Transverse colon (tissue), 4 donors: ENCODE measurements around the gene GREM2. TPM values are rescaled to one million over a fixed set of nuclear protein-coding genes. Genes with fewer than 3 reads are reported as not detected.

Experiments used
- DNase-seq: peaks from one replicate; pipeline ENCODE4 v3.0.0-alpha.2; 2019
- H3K27ac ChIP-seq, 4 donors: fragments of 200-600 bp; sonication (generic); 2 replicates each; pipeline ENCODE4 v1.5.1; 2016 to 2018; ENCODE audit warnings: inconsistent platforms in 4 of 4
- H3K27me3 ChIP-seq: fragments of 200-600 bp; sonication (generic); 2 replicates; pipeline ENCODE4 v1.5.1; 2017; ENCODE audit warnings: inconsistent platforms
- H3K36me3 ChIP-seq, 4 donors: fragments of 200-600 bp; sonication (generic); 2 replicates each; pipeline ENCODE4 v1.5.1; 2017 to 2019; ENCODE audit warnings: inconsistent platforms in 4 of 4
- H3K4me1 ChIP-seq, 4 donors: fragments of 200-600 bp; sonication (generic); 2 replicates each; pipeline ENCODE4 v1.5.1; 2017 to 2020; ENCODE audit warnings: inconsistent platforms in 4 of 4
- H3K4me3 ChIP-seq, 4 donors: fragments of 200-600 bp; sonication (generic); 1 replicate in 1 of 4; 2 replicates in 3 of 4; pipeline versions ENCODE4 v1.5.1 to v1.6.1; 2017 to 2019; ENCODE audit warnings: inconsistent platforms in 4 of 4
- H3K9me3 ChIP-seq, 2 donors: fragments of 200-600 bp; sonication (generic); 2 replicates each; pipeline ENCODE4 v1.5.1; 2017 to 2019; ENCODE audit warnings: inconsistent platforms in 2 of 2
- EP300 ChIP-seq: sonication (generic); formaldehyde crosslinking; IDR thresholded peaks from one replicate; pipeline ENCODE4 v1.6.1; 2017; ENCODE audit warnings: antibody characterized with exemption, low read depth
- POLR2A ChIP-seq: fragments of 450-650 bp; IDR thresholded peaks from one replicate; pipeline ENCODE4 v1.6.1; 2016; ENCODE audit warnings: antibody characterized with exemption, mild to moderate bottlenecking, moderate library complexity
- POLR2AphosphoS5 ChIP-seq, 3 donors: sonication (generic); formaldehyde crosslinking; IDR thresholded peaks; one replicate each; pipeline ENCODE4 v1.6.1; 2016; ENCODE audit warnings: antibody characterized with exemption in 3 of 3
- WGBS, 2 donors: methylation state at CpG; one replicate each; pipeline ENCODE4 v1.1.5; 2018; ENCODE audit warnings: low coverage in 1 of 2; 5-methylcytosine and 5-hydroxymethylcytosine counted together
- in situ Hi-C, 4 donors: fragments of 200-750 bp; cut with MboI; loops; one replicate each; pipeline versions ENCODE4 v1.15.0 to v1.15.1; 2017; ENCODE audit warnings: low sequenced_read_pairs in 3 of 4, low pct_ligation_motif_present in 1 of 4, low pct_unique_long_range_greater_than_20kb in 1 of 4
- intact Hi-C: fragments of 100-400 bp; cut with DNase I; formaldehyde crosslinking; loops from one replicate; pipeline ENCODE4 v1.15.1; 2023; ENCODE audit warnings: low total_unique reads
- total RNA-seq, 4 donors: library from RNA; depleted of rRNA; stranded (reverse); fragments of >200 nt; gene quantifications; one replicate each; pipeline ENCODE4 v1.1.0, GENCODE V29; 2016
- TF ChIP-seq, protein P1 (sequence below), 5 experiments: fragments of 200-600 bp in 3 of 5; fragments of 450-650 bp in 2 of 5; sonication (generic) in 3 of 5; IDR thresholded peaks; 1 replicate in 2 of 5; 2 replicates in 3 of 5; pipeline ENCODE4 v1.5.1; 2016 to 2017; ENCODE audit warnings: antibody characterized with exemption in 5 of 5, inconsistent platforms in 3 of 5, mild to moderate bottlenecking in 2 of 5, moderate library complexity in 1 of 5

Gene GREM2
- total RNA-seq, 4 donors from 2014 or later: 2.8 to 13.1 (median 4.9) TPM

DNA sequence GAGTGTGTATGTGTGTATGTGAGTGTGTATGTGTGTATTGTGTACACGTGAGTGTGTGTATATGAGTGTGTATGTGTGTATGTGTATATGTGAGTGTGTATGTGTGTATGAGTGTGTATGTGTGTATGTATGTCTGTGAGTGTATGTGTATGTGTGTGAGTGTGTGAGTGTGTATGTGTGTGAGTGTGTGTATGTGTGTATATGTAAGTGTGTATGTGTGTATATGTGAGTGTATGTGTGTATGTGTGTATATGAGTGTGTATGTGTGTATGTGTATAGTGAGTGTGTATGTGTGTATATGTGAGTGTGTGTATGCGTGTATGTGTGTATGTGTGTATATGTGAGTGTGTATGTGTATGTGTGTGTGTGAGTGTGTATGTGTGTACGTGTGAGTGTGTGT, 49.2 kb downstream of the GREM2 start:
- in situ Hi-C loops: no loop called here
- H3K36me3 ChIP-seq: no peaks in the 10 kb centered on the region
- no peak for DNase-seq
- H3K27me3 ChIP-seq: no peaks in the 10 kb centered on the region
- H3K4me3 ChIP-seq: no peak overlapping the region
- H3K9me3 ChIP-seq: no peaks in the 10 kb centered on the region
- intact Hi-C loops: no loop called here
- TF ChIP-seq, protein P1, sequence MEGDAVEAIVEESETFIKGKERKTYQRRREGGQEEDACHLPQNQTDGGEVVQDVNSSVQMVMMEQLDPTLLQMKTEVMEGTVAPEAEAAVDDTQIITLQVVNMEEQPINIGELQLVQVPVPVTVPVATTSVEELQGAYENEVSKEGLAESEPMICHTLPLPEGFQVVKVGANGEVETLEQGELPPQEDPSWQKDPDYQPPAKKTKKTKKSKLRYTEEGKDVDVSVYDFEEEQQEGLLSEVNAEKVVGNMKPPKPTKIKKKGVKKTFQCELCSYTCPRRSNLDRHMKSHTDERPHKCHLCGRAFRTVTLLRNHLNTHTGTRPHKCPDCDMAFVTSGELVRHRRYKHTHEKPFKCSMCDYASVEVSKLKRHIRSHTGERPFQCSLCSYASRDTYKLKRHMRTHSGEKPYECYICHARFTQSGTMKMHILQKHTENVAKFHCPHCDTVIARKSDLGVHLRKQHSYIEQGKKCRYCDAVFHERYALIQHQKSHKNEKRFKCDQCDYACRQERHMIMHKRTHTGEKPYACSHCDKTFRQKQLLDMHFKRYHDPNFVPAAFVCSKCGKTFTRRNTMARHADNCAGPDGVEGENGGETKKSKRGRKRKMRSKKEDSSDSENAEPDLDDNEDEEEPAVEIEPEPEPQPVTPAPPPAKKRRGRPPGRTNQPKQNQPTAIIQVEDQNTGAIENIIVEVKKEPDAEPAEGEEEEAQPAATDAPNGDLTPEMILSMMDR (IDR thresholded peaks at IDR 0.05): no peak
- no peak for TF ChIP-seq POLR2A
- no peak for TF ChIP-seq EP300
- TF ChIP-seq POLR2AphosphoS5 (IDR thresholded peaks at IDR 0.05): no peak
- H3K4me1 ChIP-seq: no peaks in the 10 kb centered on the region
- no peak overlapping the region for H3K27ac ChIP-seq
- 91 to 94% methylated on average over 3 of the region's 3 CpGs for WGBS, 2 donors

DNA sequence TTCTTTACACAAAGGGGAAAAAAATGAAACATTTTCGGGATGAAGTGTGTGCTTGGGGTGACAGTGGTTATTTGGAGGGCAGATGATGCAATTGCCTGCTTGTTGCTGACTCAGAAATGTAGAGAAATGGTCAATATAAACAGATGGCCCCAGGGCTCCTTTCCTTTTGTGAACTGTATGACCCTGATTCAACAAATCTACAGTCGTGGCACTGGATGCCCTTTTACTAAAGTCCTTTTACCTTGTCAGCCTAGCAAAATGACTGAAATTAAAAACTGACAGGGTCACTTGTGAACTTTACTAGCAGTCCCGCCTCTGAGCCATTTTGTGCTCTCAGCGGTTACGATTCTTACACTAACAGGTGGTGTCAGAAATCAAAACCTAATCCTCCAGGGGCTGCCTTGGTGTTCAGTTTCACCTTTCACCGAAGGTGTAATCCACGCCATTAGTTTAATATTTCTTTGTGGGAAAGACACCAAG, 49.8 kb downstream of the GREM2 start:
- in situ Hi-C loops: no loop called here
- Histone ChIP-seq H3K4me1 (no peaks in the 10 kb centered on the region), H3K27me3 (no peaks in the 10 kb centered on the region), H3K27ac (no peak overlapping the region), H3K36me3 (no peaks in the 10 kb centered on the region), H3K9me3 (no peaks in the 10 kb centered on the region), H3K4me3 (no peak overlapping the region)
- no peak for DNase-seq
- intact Hi-C loops: no loop called here
- WGBS, 2 donors: 75 to 85% methylated on average over 6 to 7 of the region's 7 CpGs
- TF ChIP-seq POLR2A (no peak), POLR2AphosphoS5 (IDR thresholded peaks at IDR 0.05) (no peak), EP300 (no peak)
- TF ChIP-seq, protein P1 (IDR thresholded peaks at IDR 0.05): no peak

DNA sequence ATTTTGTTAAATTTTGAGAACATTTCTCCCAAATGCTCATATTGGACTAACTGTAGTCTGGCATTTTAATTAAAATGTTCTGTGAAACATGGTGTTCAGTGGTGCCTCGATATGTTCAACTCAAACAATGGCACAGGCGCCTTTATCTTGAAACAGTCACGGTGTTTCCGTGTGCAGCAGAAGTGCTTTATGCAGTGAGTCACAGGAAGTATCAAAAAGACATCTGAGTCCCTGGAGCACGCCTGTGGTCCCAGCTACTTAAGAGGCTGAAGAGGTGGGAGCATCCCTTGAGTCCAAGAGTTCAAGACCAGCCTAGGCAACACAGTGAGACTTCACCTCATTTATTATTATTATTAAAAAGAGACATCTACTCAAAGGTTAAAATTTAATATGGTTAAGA, 52.2 kb downstream of the GREM2 start:
- TF ChIP-seq POLR2A: no peak
- no peak for TF ChIP-seq POLR2AphosphoS5 (IDR thresholded peaks at IDR 0.05)
- TF ChIP-seq, protein P1 (IDR thresholded peaks at IDR 0.05): no peak
- TF ChIP-seq EP300: no peak
- H3K36me3 ChIP-seq: no peaks in the 10 kb centered on the region
- no peaks in the 10 kb centered on the region for H3K9me3 ChIP-seq
- no peak overlapping the region for H3K27ac ChIP-seq
- 83 to 88% methylated on average over 5 of the region's 5 CpGs for WGBS, 2 donors
- H3K27me3 ChIP-seq: no peaks in the 10 kb centered on the region
- no peak for DNase-seq
- H3K4me3 ChIP-seq: no peak overlapping the region
- no peaks in the 10 kb centered on the region for H3K4me1 ChIP-seq
- in situ Hi-C loops (no loop called here), intact Hi-C loops (no loop called here)

DNA sequence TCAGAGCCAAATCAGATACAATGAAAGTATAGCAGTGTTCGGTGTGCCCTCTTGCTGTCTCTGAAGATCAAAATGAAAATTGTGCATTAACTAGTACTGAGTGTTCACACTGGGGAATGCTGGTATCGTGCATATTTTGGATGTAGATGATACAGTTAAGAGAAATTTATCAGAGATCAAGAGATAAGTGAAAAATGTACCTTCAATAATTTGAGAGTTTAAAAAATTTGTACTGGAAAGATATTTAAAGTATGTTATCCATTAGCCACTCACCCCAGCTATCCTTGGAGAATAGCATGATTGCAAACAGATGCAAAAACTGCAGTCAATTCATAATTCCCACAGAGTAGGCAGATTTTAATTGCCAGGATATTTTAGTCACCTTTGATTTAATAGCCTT, 56.4 kb downstream of the GREM2 start:
- no peak for TF ChIP-seq POLR2AphosphoS5 (IDR thresholded peaks at IDR 0.05)
- TF ChIP-seq, protein P1 (IDR thresholded peaks at IDR 0.05): no peak
- TF ChIP-seq EP300: no peak
- TF ChIP-seq POLR2A: no peak
- Histone ChIP-seq H3K27me3 (no peaks in the 10 kb centered on the region), H3K9me3 (no peaks in the 10 kb centered on the region), H3K27ac (no peak overlapping the region), H3K4me3 (no peak overlapping the region), H3K4me1 (no peaks in the 10 kb centered on the region), H3K36me3 (no peaks in the 10 kb centered on the region)
- in situ Hi-C loops: no loop called here
- 79 to 89% methylated on average over 2 of the region's 2 CpGs for WGBS, 2 donors
- no peak for DNase-seq
- intact Hi-C loops: no loop called here
